Peyer's patch (tissue), 4 donors: ENCODE data around the gene LYZL2.
"Not testable (repeated sequence)": the region's sequence is repeated elsewhere in the genome, so short reads cannot be mapped to it uniquely, and the experiment has no call there.

Experiments
- CTCF ChIP-seq, 6 experiments: fragments of 450-650 bp in 4 of 6; fragments of 200-600 bp in 2 of 6; sonication (generic) in 1 of 6; IDR thresholded peaks; one replicate each; pipeline ENCODE4 v1.5.1; 2017 to 2019; ENCODE audit warnings: antibody characterized with exemption in 6 of 6, mild to moderate bottlenecking in 3 of 6, moderate library complexity in 1 of 6
- POLR2A ChIP-seq, 2 donors: fragments of 450-650 bp; IDR thresholded peaks; one replicate each; pipeline ENCODE4 v1.5.1; 2017; ENCODE audit warnings: antibody characterized with exemption in 2 of 2, mild to moderate bottlenecking in 2 of 2, moderate library complexity in 2 of 2

GRCh38 chr10:30677146-30677545 is 47.6 kb upstream of the LYZL2 start:
- not testable (repeated sequence) for TF ChIP-seq CTCF, POLR2A (IDR thresholded peaks at IDR 0.05)
